Neural progenitor cell (in vitro differentiated cells): ENCODE results near the gene RNF213. TPM values are rescaled to one million over a fixed set of nuclear protein-coding genes. Genes with fewer than 3 reads are reported as not detected.

Experiments
- DNase-seq: peaks from one replicate; pipeline ENCODE4 v3.0.0-alpha.2; 2016; ENCODE audit warnings: low spot score
- H2AFZ ChIP-seq: fragments of 200-600 bp; sonication (generic); replicated peaks from 2 replicates; pipeline ENCODE4 v1.6.1; 2016; ENCODE audit warnings: antibody characterized with exemption
- H3F3A ChIP-seq: fragments of 200-600 bp; sonication (generic); 2 replicates; pipeline ENCODE4 v1.6.1; 2016; ENCODE audit warnings: antibody characterized with exemption, low read depth
- H3K27ac ChIP-seq: fragments of 200-600 bp; sonication (generic); 2 replicates; pipeline ENCODE4 v1.5.1; 2016; ENCODE audit warnings: mild to moderate bottlenecking
- H3K27me3 ChIP-seq: fragments of 200-600 bp; sonication (generic); 2 replicates; pipeline ENCODE4 v1.6.1; 2016; ENCODE audit warnings: mild to moderate bottlenecking, moderate library complexity
- H3K36me3 ChIP-seq: fragments of 200-600 bp; sonication (generic); 2 replicates; pipeline ENCODE4 v1.5.1; 2016
- H3K4me1 ChIP-seq: fragments of 200-600 bp; sonication (generic); 2 replicates; pipeline ENCODE4 v1.6.1; 2016; ENCODE audit warnings: mixed run types
- H3K4me2 ChIP-seq: fragments of 200-600 bp; sonication (generic); 2 replicates; pipeline ENCODE4 v1.6.1; 2016
- H3K4me3 ChIP-seq: fragments of 200-600 bp; sonication (generic); 2 replicates; pipeline ENCODE4 v1.5.1; 2016
- H3K79me2 ChIP-seq: fragments of 200-600 bp; sonication (generic); 2 replicates; pipeline ENCODE4 v1.6.1; 2016; ENCODE audit warnings: low read depth
- H3K9ac ChIP-seq: fragments of 200-600 bp; sonication (generic); 2 replicates; pipeline ENCODE4 v1.6.1; 2016
- H3K9me3 ChIP-seq: fragments of 200-600 bp; sonication (generic); 2 replicates; pipeline ENCODE4 v1.5.1; 2016; ENCODE audit warnings: low read depth
- H4K20me1 ChIP-seq: fragments of 200-600 bp; sonication (generic); 2 replicates; pipeline ENCODE4 v1.6.1; 2016; ENCODE audit warnings: low read depth
- H3K27ac Mint-ChIP-seq: 3 replicates; pipeline ENCODE4 v1.8.0; 2021; ENCODE audit warnings: mixed read lengths
- H3K27me3 Mint-ChIP-seq: 2 replicates; pipeline ENCODE4 v1.8.0; 2022; ENCODE audit warnings: low read depth, mild to moderate bottlenecking, inconsistent platforms, moderate library complexity, mixed read lengths; ENCODE audit not compliant: insufficient read depth
- H3K36me3 Mint-ChIP-seq: 3 replicates; pipeline ENCODE4 v1.8.0; 2021; ENCODE audit warnings: mixed read lengths
- H3K4me1 Mint-ChIP-seq: 3 replicates; pipeline ENCODE4 v1.8.0; 2021; ENCODE audit warnings: mixed read lengths
- H3K4me3 Mint-ChIP-seq: 3 replicates; pipeline ENCODE4 v1.8.0; 2021; ENCODE audit warnings: mild to moderate bottlenecking, moderate library complexity, mixed read lengths
- H3K9me3 Mint-ChIP-seq: 3 replicates; pipeline ENCODE4 v1.8.0; 2020; ENCODE audit warnings: mixed read lengths
- CTCF ChIP-seq: fragments of 200-600 bp; sonication (generic); IDR thresholded peaks from 2 replicates; pipeline ENCODE4 v1.5.1; 2017; ENCODE audit warnings: antibody characterized with exemption, mild to moderate bottlenecking
- EZH2 ChIP-seq: fragments of 200-600 bp; sonication (generic); IDR thresholded peaks from 2 replicates; pipeline ENCODE4 v1.6.1; 2017; ENCODE audit warnings: antibody characterized with exemption, mild to moderate bottlenecking, moderate library complexity
- EZH2phosphoT487 ChIP-seq: fragments of 200-600 bp; sonication (generic); IDR thresholded peaks from 2 replicates; pipeline ENCODE4 v1.6.1; 2017; ENCODE audit warnings: antibody characterized with exemption
- total RNA-seq: library from RNA; depleted of rRNA; stranded (reverse); fragments of >200 nt; gene quantifications from 2 replicates; pipeline ENCODE4 v1.2.3, GENCODE V29; 2015; ENCODE audit warnings: low replicate concordance

Gene RNF213
- total RNA-seq: 19.8 and 23.7 TPM in 2 replicates

DNA sequence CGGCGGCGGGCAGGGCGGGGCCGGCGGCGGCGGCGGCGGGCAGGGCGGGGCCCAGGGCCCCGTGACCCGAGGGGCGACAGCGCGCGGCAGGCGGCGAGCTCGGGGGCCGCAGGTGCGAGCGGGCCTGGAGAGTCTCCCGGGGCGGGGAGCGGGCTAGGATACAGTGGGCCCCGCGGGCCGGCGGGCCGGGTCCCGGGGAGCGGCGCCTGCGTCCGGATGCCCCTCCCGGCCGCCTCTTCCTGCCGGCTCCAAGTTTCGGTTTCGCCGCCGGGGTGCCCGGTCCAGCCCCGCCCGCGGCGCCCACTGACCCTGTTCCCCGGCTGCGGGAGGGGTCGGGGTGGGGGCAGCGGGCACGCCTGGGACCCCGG is at the start of gene RNF213:
TSS of gene RNF213 (plus strand) at position 62 of the 368 bp plus-strand sequence. CDS start 2,830 bp downstream, outside the sequence.
- Histone ChIP-seq H3K27me3 (peaks cover 15% of the 10 kb centered on the region), H4K20me1 (peaks cover 22% of the 10 kb centered on the region), H3K36me3 (no peaks in the 10 kb centered on the region), H3K4me3 (peak within 1 kb of the TSS; percentile 85), H2AFZ (peak within 1 kb of the TSS; percentile 72), H3K9ac (peak within 1 kb of the TSS; percentile 59), H3F3A (peaks cover 47% of the 10 kb centered on the region), H3K79me2 (no peaks in the 10 kb centered on the region), H3K27ac (peak within 1 kb of the TSS; percentile 91), H3K4me2 (peak within 1 kb of the TSS; percentile 90), H3K9me3 (no peaks in the 10 kb centered on the region), H3K4me1 (peaks cover 10% of the 10 kb centered on the region)
- Mint-ChIP-seq H3K9me3 (peaks cover 2% of the 10 kb centered on the region), H3K27me3 (peaks cover 6% of the 10 kb centered on the region), H3K27ac (peak within 1 kb of the TSS; percentile 93), H3K36me3 (peaks cover 2% of the 10 kb centered on the region), H3K4me1 (peaks cover 34% of the 10 kb centered on the region), H3K4me3 (peak within 1 kb of the TSS; percentile 95)
- peak; percentile 79 for DNase-seq
- TF ChIP-seq EZH2 (no peak), EZH2phosphoT487 (no peak), CTCF (no peak)

- no peak for DNase-seq
- Mint-ChIP-seq H3K4me3 (no peak overlapping the region), H3K36me3 (peaks cover 10% of the 10 kb centered on the region), H3K4me1 (peaks cover 2% of the 10 kb centered on the region), H3K27me3 (peaks cover 12% of the 10 kb centered on the region), H3K27ac (no peak overlapping the region), H3K9me3 (no peaks in the 10 kb centered on the region)
- no peaks in the 10 kb centered on the region for H3K27me3 ChIP-seq
- no peak for TF ChIP-seq EZH2
- TF ChIP-seq EZH2phosphoT487: no peak
- TF ChIP-seq CTCF: no peak
- no peak overlapping the region for H3K9ac ChIP-seq
- no peaks in the 10 kb centered on the region for H3K4me1 ChIP-seq
- H3K4me2 ChIP-seq: no peak overlapping the region
- H3F3A ChIP-seq: no peaks in the 10 kb centered on the region
- H3K36me3 ChIP-seq: no peaks in the 10 kb centered on the region
- no peaks in the 10 kb centered on the region for H3K9me3 ChIP-seq
- H4K20me1 ChIP-seq: no peaks in the 10 kb centered on the region
- no peak overlapping the region for H3K27ac ChIP-seq
- H2AFZ ChIP-seq: no peak overlapping the region
- no peak overlapping the region for H3K4me3 ChIP-seq
- H3K79me2 ChIP-seq: no peaks in the 10 kb centered on the region
Measured at GRCh38 chr17:80212109-80212508, 48.5 kb upstream of the RNF213 start.

- no peaks in the 10 kb centered on the region for H4K20me1 ChIP-seq
- peaks cover 10% of the 10 kb centered on the region for H3K36me3 Mint-ChIP-seq
Measured at GRCh38 chr17:80212511-80212910, 48.1 kb upstream of the RNF213 start.

More at GRCh38 chr17:80212511-80212910, 48.1 kb upstream of the RNF213 start:
- H3K27me3 Mint-ChIP-seq: peaks cover 12% of the 10 kb centered on the region
- Histone ChIP-seq H3K4me1 (no peaks in the 10 kb centered on the region), H3K79me2 (no peaks in the 10 kb centered on the region), H3F3A (no peaks in the 10 kb centered on the region), H2AFZ (no peak overlapping the region), H3K9me3 (no peaks in the 10 kb centered on the region), H3K9ac (no peak overlapping the region), H3K4me2 (no peak overlapping the region), H3K36me3 (no peaks in the 10 kb centered on the region), H3K27me3 (no peaks in the 10 kb centered on the region), H3K27ac (no peak overlapping the region), H3K4me3 (no peak overlapping the region)
- no peak for TF ChIP-seq EZH2
- no peak for TF ChIP-seq CTCF
- TF ChIP-seq EZH2phosphoT487: no peak
- H3K4me1 Mint-ChIP-seq: peaks cover 2% of the 10 kb centered on the region
- H3K9me3 Mint-ChIP-seq: no peaks in the 10 kb centered on the region
- no peak overlapping the region for H3K27ac Mint-ChIP-seq
- no peak for DNase-seq
- no peak overlapping the region for H3K4me3 Mint-ChIP-seq
